ENCODE results near the gene ADGRG6.

DNA sequence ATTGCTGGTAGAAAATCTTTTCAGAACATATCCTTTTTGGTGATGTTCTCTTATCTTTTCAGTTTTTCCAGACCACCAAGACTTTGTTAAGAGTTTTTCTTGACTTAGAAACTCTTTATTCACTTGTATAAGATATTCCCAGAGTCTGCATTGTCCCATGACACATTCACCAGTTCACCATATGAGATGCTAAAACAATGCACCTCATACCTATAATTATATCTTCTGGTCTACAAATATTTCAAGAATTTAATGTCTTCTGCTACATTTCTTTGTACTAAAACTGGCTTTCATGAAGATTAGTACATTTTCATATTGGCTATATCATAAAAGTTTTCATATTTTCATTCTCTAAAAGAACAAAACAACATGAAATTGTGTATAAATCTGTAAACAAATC lies 111.3 kb downstream of the ADGRG6 start:
- TF ChIP-seq, protein P1, sequence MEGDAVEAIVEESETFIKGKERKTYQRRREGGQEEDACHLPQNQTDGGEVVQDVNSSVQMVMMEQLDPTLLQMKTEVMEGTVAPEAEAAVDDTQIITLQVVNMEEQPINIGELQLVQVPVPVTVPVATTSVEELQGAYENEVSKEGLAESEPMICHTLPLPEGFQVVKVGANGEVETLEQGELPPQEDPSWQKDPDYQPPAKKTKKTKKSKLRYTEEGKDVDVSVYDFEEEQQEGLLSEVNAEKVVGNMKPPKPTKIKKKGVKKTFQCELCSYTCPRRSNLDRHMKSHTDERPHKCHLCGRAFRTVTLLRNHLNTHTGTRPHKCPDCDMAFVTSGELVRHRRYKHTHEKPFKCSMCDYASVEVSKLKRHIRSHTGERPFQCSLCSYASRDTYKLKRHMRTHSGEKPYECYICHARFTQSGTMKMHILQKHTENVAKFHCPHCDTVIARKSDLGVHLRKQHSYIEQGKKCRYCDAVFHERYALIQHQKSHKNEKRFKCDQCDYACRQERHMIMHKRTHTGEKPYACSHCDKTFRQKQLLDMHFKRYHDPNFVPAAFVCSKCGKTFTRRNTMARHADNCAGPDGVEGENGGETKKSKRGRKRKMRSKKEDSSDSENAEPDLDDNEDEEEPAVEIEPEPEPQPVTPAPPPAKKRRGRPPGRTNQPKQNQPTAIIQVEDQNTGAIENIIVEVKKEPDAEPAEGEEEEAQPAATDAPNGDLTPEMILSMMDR (IDR thresholded peaks at IDR 0.05): no peak
- TF ChIP-seq POLR2AphosphoS5 (IDR thresholded peaks at IDR 0.05): no peak
- no peak for TF ChIP-seq POLR2A (IDR thresholded peaks at IDR 0.05)
